ENCODE data around the gene SLC35F4.

GRCh38 chr14:57834001-57834598, 31.8 kb downstream of the SLC35F4 start:
- TF ChIP-seq CTCF (IDR thresholded peaks at IDR 0.05; ENCODE audit: low read length) (no peak), EZH2 (optimal IDR thresholded peaks at IDR 0.05; ENCODE audit: low read depth, low read length) (no peak)

Measured in MM.1S (cell line).